Parathyroid adenoma (tissue), 2 donors: Measurements from ENCODE around the gene SPTAN1.

ENCODE experiments used
- H2AFZ ChIP-seq: fragments of 300-600 bp; sonication (generic); one replicate; pipeline ENCODE4 v1.7.0; 2017; ENCODE audit warnings: antibody characterized with exemption, mild to moderate bottlenecking
- H3K27ac ChIP-seq: fragments of 300-600 bp; sonication (generic); one replicate; pipeline ENCODE4 v1.7.0; 2017
- H3K27me3 ChIP-seq: fragments of 300-600 bp; sonication (generic); one replicate; pipeline ENCODE4 v1.7.0; 2017; ENCODE audit warnings: low read length; ENCODE audit not compliant: control insufficient read depth, insufficient read depth
- H3K36me3 ChIP-seq: fragments of 300-600 bp; sonication (generic); one replicate; pipeline ENCODE4 v1.7.0; 2017; ENCODE audit warnings: low read length; ENCODE audit not compliant: control insufficient read depth, insufficient read depth
- H3K4me1 ChIP-seq: fragments of 300-600 bp; sonication (generic); one replicate; pipeline ENCODE4 v1.7.0; 2017; ENCODE audit warnings: control low read depth
- H3K4me2 ChIP-seq: fragments of 300-600 bp; sonication (generic); one replicate; pipeline ENCODE4 v1.7.0; 2017; ENCODE audit warnings: low read length
- H3K4me3 ChIP-seq: fragments of 300-600 bp; sonication (generic); one replicate; pipeline ENCODE4 v1.7.0; 2017; ENCODE audit warnings: low read depth, low read length
- H3K79me2 ChIP-seq: fragments of 300-600 bp; sonication (generic); one replicate; pipeline ENCODE4 v1.7.0; 2017; ENCODE audit warnings: control low read depth
- H3K9ac ChIP-seq: fragments of 300-600 bp; sonication (generic); one replicate; pipeline ENCODE4 v1.7.0; 2017; ENCODE audit warnings: mild to moderate bottlenecking
- H3K9me3 ChIP-seq: fragments of 300-600 bp; sonication (generic); one replicate; pipeline ENCODE4 v1.7.0; 2017; ENCODE audit warnings: low read length; ENCODE audit not compliant: control insufficient read depth
- TF ChIP-seq, protein P1 (sequence below): fragments of 300-600 bp; sonication (generic); IDR thresholded peaks from one replicate; pipeline ENCODE4 v1.7.0; 2017; ENCODE audit warnings: antibody characterized with exemption, mild to moderate bottlenecking
- donor health status: primary hyperparathyroidism.

Gene SPTAN1

DNA sequence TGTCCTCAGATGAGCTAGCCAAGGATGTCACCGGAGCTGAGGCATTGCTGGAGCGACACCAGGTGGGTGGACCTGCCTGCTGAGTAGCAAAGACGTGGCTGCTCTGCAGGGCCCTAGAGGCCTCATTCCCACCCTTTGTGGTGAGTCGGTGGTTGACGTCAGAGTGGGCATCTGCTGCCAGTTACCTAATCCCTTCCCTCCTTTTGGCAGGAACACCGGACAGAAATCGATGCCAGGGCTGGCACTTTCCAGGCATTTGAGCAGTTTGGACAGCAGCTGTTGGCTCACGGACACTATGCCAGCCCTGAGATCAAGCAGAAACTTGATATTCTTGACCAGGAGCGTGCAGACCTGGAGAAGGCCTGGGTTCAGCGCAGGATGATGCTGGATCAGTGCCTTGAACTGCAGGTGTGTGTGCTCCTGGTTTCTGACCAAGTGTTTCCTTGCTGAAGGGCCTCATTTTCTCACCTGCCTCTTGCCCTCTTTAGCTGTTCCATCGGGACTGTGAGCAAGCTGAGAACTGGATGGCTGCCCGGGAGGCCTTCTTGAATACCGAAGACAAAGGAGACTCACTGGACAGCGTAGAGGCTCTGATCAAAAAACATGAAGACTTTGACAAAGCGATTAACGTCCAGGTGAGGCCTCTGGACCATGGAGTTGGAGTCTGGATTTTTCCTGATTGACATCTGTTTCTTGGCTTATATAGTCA, 55.4 kb downstream of the SPTAN1 start:
- no peak overlapping the region for H3K4me2 ChIP-seq
- TF ChIP-seq, protein P1, sequence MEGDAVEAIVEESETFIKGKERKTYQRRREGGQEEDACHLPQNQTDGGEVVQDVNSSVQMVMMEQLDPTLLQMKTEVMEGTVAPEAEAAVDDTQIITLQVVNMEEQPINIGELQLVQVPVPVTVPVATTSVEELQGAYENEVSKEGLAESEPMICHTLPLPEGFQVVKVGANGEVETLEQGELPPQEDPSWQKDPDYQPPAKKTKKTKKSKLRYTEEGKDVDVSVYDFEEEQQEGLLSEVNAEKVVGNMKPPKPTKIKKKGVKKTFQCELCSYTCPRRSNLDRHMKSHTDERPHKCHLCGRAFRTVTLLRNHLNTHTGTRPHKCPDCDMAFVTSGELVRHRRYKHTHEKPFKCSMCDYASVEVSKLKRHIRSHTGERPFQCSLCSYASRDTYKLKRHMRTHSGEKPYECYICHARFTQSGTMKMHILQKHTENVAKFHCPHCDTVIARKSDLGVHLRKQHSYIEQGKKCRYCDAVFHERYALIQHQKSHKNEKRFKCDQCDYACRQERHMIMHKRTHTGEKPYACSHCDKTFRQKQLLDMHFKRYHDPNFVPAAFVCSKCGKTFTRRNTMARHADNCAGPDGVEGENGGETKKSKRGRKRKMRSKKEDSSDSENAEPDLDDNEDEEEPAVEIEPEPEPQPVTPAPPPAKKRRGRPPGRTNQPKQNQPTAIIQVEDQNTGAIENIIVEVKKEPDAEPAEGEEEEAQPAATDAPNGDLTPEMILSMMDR = no peak
- no peaks in the 10 kb centered on the region for H3K36me3 ChIP-seq
- H3K4me3 ChIP-seq = no peak overlapping the region
- H3K79me2 ChIP-seq = no peaks in the 10 kb centered on the region
- no peak overlapping the region for H2AFZ ChIP-seq
- no peaks in the 10 kb centered on the region for H3K9me3 ChIP-seq
- no peak overlapping the region for H3K27ac ChIP-seq
- no peaks in the 10 kb centered on the region for H3K27me3 ChIP-seq
- no peaks in the 10 kb centered on the region for H3K4me1 ChIP-seq
- no peak overlapping the region for H3K9ac ChIP-seq

DNA sequence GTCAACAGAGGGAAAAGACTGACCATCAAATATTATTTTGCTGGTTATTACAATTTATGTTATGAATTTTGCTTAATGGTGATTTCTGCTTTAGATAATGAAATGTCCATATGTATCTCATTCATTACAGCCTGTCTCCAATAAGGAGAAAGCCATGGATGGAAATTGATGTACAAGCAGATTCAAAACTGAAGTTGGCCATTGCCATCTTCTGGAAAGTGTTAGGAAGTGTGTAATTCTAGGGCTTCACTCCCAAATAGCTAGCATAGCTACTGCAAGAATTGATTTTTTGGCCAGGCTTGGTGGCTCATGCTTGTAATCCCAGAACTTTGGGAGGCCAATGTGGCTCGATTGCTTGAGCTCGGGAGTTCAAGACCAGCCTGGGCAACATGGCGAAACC, 58.5 kb downstream of the SPTAN1 start:
- no peaks in the 10 kb centered on the region for H3K79me2 ChIP-seq
- H3K4me3 ChIP-seq = no peak overlapping the region
- no peak overlapping the region for H2AFZ ChIP-seq
- no peaks in the 10 kb centered on the region for H3K4me1 ChIP-seq
- TF ChIP-seq, protein P1 = no peak
- no peak overlapping the region for H3K27ac ChIP-seq
- no peaks in the 10 kb centered on the region for H3K9me3 ChIP-seq
- no peak overlapping the region for H3K9ac ChIP-seq
- H3K4me2 ChIP-seq = no peak overlapping the region
- H3K36me3 ChIP-seq = no peaks in the 10 kb centered on the region
- no peaks in the 10 kb centered on the region for H3K27me3 ChIP-seq

DNA sequence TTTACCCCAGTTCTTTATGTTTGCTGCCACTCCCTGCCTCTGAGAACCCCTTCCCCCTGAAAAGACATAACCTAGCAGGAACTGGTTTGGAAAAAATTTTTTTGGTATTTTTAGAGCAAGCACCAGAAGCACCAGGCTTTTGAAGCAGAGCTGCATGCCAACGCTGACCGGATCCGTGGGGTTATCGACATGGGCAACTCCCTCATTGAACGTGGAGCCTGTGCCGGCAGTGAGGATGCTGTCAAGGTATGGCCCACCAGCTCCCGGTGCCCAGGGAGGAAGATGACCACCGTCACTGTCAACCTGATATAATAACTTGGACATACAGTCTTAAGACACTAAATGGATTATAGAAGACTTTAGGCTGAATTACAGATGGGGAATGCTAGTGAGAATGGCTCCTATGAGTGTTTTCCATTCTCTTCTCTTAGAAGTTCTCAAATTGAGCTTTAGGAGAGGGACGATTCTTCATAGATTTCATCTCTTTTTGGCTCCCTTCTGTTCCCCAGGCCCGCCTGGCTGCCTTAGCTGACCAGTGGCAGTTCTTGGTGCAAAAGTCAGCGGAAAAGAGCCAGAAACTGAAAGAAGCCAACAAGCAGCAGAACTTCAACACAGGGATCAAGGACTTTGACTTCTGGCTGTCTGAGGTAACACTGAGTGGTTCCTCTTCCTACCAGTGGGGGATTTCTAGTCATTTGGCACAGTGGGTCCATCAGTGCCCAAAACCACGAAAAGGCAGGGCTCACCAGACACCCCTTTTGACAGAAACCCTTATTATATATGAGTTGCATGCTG, 59.4 kb downstream of the SPTAN1 start:
- Histone ChIP-seq H3K36me3 (no peaks in the 10 kb centered on the region), H3K79me2 (no peaks in the 10 kb centered on the region), H3K27ac (no peak overlapping the region), H3K27me3 (no peaks in the 10 kb centered on the region), H3K4me1 (no peaks in the 10 kb centered on the region), H3K9me3 (no peaks in the 10 kb centered on the region), H3K4me2 (no peak overlapping the region), H3K4me3 (no peak overlapping the region), H2AFZ (no peak overlapping the region), H3K9ac (no peak overlapping the region)
- TF ChIP-seq, protein P1 = no peak

DNA sequence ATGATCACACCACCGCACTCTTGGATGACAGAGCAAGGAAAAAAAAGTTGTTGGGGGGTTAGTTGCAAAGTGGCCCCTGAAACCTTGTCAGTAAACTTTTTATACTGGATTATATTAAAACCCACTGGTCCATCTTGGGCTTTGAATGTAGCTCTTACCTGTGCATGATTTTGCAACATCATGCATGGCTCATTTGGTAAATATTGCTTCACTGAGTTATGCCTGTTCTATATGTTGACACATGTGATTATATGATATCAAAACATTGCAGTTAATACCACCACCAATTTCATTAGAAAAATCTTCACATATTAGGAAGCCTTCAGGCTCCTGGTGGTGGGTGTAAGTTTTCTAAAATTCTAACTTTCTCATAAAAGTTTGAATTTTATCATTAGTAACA, 62.3 kb downstream of the SPTAN1 start:
- no peaks in the 10 kb centered on the region for H3K36me3 ChIP-seq
- H3K4me3 ChIP-seq = no peak overlapping the region
- H3K27ac ChIP-seq = no peak overlapping the region
- no peaks in the 10 kb centered on the region for H3K4me1 ChIP-seq
- no peaks in the 10 kb centered on the region for H3K79me2 ChIP-seq
- H3K9ac ChIP-seq = no peak overlapping the region
- TF ChIP-seq, protein P1 = no peak
- H2AFZ ChIP-seq = no peak overlapping the region
- H3K9me3 ChIP-seq = no peaks in the 10 kb centered on the region
- H3K27me3 ChIP-seq = no peaks in the 10 kb centered on the region
- no peak overlapping the region for H3K4me2 ChIP-seq
